ENCODE results near the gene SYTL2. TPM values are rescaled to one million over a fixed set of nuclear protein-coding genes. Genes with fewer than 3 reads are reported as not detected.

The SYTL2 gene
- total and polyA plus RNA-seq, 2 experiments from 2014 or later, result 3.4 to 7.2 TPM

DNA sequence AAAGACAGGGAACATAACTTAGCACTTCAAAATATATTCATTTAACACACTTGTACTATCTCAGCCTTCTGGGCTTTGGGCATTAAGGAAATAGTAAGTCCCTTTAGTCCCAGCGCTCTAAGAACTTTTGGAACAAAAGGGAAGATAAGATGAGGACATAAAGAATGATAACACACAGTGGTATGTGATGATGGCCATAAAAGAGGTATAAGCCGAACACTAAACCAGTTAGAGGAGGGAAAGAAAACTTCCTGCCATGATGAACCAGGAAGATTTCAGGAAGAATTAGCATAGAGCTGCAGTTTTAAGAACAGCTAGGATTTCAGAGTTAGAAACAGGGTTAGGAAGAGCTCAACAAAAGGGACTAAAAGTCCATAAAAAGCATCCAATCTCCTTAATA is 11.8 kb downstream of the SYTL2 start:
- Histone ChIP-seq H3K27me3 (ENCODE audit: insufficient read depth) (no peaks in the 10 kb centered on the region), H3K79me2 (replicated peaks; ENCODE audit: insufficient read depth) (no peaks in the 10 kb centered on the region), H3K27ac (ENCODE audit: low read depth) (no peak overlapping the region), H3K9me2 (ENCODE audit: insufficient read depth) (no peaks in the 10 kb centered on the region), H3K4me1 (ENCODE audit: insufficient read depth) (no peaks in the 10 kb centered on the region), H2AFZ (no peak overlapping the region), H3K4me2 (no peak overlapping the region), H3F3A (replicated peaks; ENCODE audit: low read depth) (no peaks in the 10 kb centered on the region), H4K20me1 (replicated peaks; ENCODE audit: insufficient read depth) (no peaks in the 10 kb centered on the region), H3K4me3 (no peak overlapping the region), H3K36me3 (ENCODE audit: insufficient read depth) (no peaks in the 10 kb centered on the region)
- DNase-seq (ENCODE audit: low spot score), result no peak
- no peaks in the 10 kb centered on the region for H3K4me1 Mint-ChIP-seq
- H3K4me3 Mint-ChIP-seq, result no peak overlapping the region
- H3K27ac Mint-ChIP-seq, result no peak overlapping the region
- no peaks in the 10 kb centered on the region for H3K9me3 Mint-ChIP-seq
- TF ChIP-seq CREB1 (CRISPR knock-in tag; IDR thresholded peaks at IDR 0.05; ENCODE audit: low read depth) (no peak), EZH2 (IDR thresholded peaks at IDR 0.05; ENCODE audit: low read depth, unreplicated experiment) (no peak)
- TF ChIP-seq, protein P1, sequence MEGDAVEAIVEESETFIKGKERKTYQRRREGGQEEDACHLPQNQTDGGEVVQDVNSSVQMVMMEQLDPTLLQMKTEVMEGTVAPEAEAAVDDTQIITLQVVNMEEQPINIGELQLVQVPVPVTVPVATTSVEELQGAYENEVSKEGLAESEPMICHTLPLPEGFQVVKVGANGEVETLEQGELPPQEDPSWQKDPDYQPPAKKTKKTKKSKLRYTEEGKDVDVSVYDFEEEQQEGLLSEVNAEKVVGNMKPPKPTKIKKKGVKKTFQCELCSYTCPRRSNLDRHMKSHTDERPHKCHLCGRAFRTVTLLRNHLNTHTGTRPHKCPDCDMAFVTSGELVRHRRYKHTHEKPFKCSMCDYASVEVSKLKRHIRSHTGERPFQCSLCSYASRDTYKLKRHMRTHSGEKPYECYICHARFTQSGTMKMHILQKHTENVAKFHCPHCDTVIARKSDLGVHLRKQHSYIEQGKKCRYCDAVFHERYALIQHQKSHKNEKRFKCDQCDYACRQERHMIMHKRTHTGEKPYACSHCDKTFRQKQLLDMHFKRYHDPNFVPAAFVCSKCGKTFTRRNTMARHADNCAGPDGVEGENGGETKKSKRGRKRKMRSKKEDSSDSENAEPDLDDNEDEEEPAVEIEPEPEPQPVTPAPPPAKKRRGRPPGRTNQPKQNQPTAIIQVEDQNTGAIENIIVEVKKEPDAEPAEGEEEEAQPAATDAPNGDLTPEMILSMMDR (conservative IDR thresholded peaks at IDR 0.05; ENCODE audit: low read depth in 2 of 2), result no peak
- ATAC-seq, result no peak
- H3K27me3 Mint-ChIP-seq (ENCODE audit: insufficient read depth, low read depth, poor library complexity), result no peaks in the 10 kb centered on the region
- H3K36me3 Mint-ChIP-seq (ENCODE audit: low read depth), result no peaks in the 10 kb centered on the region

DNA sequence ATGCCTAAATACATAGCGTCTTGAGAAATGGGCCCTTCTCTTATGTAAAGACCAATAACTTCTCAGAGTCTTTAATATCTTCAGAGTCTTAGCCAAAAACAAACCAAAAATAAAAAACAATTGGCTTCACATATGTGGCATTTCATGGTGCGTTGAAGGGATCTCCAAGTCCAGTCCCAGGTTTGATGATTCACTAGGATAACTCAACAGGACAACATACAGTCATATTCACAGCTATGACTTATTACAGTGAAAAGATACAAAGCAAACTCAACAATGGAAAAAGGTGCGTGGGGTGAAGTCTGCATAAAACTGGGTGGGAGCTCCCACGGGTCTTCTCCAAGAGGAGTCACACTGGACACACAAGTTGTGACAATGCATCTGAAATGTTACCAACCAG is 12.6 kb downstream of the SYTL2 start:
- H3K9me2 ChIP-seq (ENCODE audit: insufficient read depth), result no peaks in the 10 kb centered on the region
- ATAC-seq, result no peak
- H3K27me3 Mint-ChIP-seq (ENCODE audit: insufficient read depth, low read depth, poor library complexity), result peaks cover 3% of the 10 kb centered on the region
- no peaks in the 10 kb centered on the region for H3K9me3 Mint-ChIP-seq
- no peaks in the 10 kb centered on the region for H3K27me3 ChIP-seq (ENCODE audit: insufficient read depth)
- no peak overlapping the region for H3K27ac ChIP-seq (ENCODE audit: low read depth)
- H3K27ac Mint-ChIP-seq, result no peak overlapping the region
- no peak for DNase-seq (ENCODE audit: low spot score)
- no peaks in the 10 kb centered on the region for H3K36me3 ChIP-seq (ENCODE audit: insufficient read depth)
- no peak overlapping the region for H3K4me2 ChIP-seq
- no peak overlapping the region for H3K4me3 ChIP-seq
- no peaks in the 10 kb centered on the region for H3K4me1 ChIP-seq (ENCODE audit: insufficient read depth)
- H3K36me3 Mint-ChIP-seq (ENCODE audit: low read depth), result no peaks in the 10 kb centered on the region
- H3K4me1 Mint-ChIP-seq, result no peaks in the 10 kb centered on the region
- H2AFZ ChIP-seq, result no peak overlapping the region
- no peaks in the 10 kb centered on the region for H4K20me1 ChIP-seq (replicated peaks; ENCODE audit: insufficient read depth)
- no peaks in the 10 kb centered on the region for H3K79me2 ChIP-seq (replicated peaks; ENCODE audit: insufficient read depth)
- no peak overlapping the region for H3K4me3 Mint-ChIP-seq
- H3F3A ChIP-seq (replicated peaks; ENCODE audit: low read depth), result no peaks in the 10 kb centered on the region
- no peak for TF ChIP-seq EZH2phosphoT487 (IDR thresholded peaks at IDR 0.05; ENCODE audit: unreplicated experiment)
- no peak for TF ChIP-seq CREB1 (CRISPR knock-in tag; IDR thresholded peaks at IDR 0.05; ENCODE audit: low read depth)
- no peak for TF ChIP-seq ZNF331 (CRISPR knock-in tag; IDR thresholded peaks at IDR 0.05; ENCODE audit: low read depth)
- TF ChIP-seq, protein P2, sequence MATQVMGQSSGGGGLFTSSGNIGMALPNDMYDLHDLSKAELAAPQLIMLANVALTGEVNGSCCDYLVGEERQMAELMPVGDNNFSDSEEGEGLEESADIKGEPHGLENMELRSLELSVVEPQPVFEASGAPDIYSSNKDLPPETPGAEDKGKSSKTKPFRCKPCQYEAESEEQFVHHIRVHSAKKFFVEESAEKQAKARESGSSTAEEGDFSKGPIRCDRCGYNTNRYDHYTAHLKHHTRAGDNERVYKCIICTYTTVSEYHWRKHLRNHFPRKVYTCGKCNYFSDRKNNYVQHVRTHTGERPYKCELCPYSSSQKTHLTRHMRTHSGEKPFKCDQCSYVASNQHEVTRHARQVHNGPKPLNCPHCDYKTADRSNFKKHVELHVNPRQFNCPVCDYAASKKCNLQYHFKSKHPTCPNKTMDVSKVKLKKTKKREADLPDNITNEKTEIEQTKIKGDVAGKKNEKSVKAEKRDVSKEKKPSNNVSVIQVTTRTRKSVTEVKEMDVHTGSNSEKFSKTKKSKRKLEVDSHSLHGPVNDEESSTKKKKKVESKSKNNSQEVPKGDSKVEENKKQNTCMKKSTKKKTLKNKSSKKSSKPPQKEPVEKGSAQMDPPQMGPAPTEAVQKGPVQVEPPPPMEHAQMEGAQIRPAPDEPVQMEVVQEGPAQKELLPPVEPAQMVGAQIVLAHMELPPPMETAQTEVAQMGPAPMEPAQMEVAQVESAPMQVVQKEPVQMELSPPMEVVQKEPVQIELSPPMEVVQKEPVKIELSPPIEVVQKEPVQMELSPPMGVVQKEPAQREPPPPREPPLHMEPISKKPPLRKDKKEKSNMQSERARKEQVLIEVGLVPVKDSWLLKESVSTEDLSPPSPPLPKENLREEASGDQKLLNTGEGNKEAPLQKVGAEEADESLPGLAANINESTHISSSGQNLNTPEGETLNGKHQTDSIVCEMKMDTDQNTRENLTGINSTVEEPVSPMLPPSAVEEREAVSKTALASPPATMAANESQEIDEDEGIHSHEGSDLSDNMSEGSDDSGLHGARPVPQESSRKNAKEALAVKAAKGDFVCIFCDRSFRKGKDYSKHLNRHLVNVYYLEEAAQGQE (IDR thresholded peaks at IDR 0.05; ENCODE audit: unreplicated experiment), result no peak
- TF ChIP-seq, protein P3, sequence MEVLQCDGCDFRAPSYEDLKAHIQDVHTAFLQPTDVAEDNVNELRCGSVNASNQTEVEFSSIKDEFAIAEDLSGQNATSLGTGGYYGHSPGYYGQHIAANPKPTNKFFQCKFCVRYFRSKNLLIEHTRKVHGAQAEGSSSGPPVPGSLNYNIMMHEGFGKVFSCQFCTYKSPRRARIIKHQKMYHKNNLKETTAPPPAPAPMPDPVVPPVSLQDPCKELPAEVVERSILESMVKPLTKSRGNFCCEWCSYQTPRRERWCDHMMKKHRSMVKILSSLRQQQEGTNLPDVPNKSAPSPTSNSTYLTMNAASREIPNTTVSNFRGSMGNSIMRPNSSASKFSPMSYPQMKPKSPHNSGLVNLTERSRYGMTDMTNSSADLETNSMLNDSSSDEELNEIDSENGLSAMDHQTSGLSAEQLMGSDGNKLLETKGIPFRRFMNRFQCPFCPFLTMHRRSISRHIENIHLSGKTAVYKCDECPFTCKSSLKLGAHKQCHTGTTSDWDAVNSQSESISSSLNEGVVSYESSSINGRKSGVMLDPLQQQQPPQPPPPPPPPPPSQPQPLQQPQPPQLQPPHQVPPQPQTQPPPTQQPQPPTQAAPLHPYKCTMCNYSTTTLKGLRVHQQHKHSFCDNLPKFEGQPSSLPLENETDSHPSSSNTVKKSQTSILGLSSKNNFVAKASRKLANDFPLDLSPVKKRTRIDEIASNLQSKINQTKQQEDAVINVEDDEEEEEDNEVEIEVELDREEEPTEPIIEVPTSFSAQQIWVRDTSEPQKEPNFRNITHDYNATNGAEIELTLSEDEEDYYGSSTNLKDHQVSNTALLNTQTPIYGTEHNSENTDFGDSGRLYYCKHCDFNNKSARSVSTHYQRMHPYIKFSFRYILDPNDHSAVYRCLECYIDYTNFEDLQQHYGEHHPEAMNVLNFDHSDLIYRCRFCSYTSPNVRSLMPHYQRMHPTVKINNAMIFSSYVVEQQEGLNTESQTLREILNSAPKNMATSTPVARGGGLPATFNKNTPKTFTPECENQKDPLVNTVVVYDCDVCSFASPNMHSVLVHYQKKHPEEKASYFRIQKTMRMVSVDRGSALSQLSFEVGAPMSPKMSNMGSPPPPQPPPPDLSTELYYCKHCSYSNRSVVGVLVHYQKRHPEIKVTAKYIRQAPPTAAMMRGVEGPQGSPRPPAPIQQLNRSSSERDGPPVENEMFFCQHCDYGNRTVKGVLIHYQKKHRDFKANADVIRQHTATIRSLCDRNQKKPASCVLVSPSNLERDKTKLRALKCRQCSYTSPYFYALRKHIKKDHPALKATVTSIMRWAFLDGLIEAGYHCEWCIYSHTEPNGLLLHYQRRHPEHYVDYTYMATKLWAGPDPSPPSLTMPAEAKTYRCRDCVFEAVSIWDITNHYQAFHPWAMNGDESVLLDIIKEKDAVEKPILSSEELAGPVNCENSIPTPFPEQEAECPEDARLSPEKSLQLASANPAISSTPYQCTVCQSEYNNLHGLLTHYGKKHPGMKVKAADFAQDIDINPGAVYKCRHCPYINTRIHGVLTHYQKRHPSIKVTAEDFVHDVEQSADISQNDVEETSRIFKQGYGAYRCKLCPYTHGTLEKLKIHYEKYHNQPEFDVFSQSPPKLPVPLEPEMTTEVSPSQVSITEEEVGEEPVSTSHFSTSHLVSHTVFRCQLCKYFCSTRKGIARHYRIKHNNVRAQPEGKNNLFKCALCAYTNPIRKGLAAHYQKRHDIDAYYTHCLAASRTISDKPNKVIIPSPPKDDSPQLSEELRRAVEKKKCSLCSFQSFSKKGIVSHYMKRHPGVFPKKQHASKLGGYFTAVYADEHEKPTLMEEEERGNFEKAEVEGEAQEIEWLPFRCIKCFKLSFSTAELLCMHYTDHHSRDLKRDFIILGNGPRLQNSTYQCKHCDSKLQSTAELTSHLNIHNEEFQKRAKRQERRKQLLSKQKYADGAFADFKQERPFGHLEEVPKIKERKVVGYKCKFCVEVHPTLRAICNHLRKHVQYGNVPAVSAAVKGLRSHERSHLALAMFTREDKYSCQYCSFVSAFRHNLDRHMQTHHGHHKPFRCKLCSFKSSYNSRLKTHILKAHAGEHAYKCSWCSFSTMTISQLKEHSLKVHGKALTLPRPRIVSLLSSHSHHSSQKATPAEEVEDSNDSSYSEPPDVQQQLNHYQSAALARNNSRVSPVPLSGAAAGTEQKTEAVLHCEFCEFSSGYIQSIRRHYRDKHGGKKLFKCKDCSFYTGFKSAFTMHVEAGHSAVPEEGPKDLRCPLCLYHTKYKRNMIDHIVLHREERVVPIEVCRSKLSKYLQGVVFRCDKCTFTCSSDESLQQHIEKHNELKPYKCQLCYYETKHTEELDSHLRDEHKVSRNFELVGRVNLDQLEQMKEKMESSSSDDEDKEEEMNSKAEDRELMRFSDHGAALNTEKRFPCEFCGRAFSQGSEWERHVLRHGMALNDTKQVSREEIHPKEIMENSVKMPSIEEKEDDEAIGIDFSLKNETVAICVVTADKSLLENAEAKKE (CRISPR knock-in tag; IDR thresholded peaks at IDR 0.05), result no peak
- TF ChIP-seq EZH2 (IDR thresholded peaks at IDR 0.05; ENCODE audit: low read depth, unreplicated experiment), result no peak
- TF ChIP-seq, protein P4, sequence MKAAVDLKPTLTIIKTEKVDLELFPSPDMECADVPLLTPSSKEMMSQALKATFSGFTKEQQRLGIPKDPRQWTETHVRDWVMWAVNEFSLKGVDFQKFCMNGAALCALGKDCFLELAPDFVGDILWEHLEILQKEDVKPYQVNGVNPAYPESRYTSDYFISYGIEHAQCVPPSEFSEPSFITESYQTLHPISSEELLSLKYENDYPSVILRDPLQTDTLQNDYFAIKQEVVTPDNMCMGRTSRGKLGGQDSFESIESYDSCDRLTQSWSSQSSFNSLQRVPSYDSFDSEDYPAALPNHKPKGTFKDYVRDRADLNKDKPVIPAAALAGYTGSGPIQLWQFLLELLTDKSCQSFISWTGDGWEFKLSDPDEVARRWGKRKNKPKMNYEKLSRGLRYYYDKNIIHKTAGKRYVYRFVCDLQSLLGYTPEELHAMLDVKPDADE (IDR thresholded peaks at IDR 0.05), result no peak
- no peak for TF ChIP-seq NANOG (IDR thresholded peaks at IDR 0.05; ENCODE audit: borderline replicate concordance)

All from GM23338 (cell line).